Activated CD4-positive, alpha-beta T cell treated with anti-CD3 and anti-CD28 coated beads, Interleukin-2, amount 50 U/mL, for 16 hours (primary cell): ENCODE results near the gene DDX54.

Experiments used
- DNase-seq: peaks from one replicate; pipeline ENCODE4 v3.0.0-alpha.2; 2020

DDX54 gene

GRCh38 chr12:113116875-113117274, 68.4 kb downstream of the DDX54 start:
- no peak for DNase-seq

GRCh38 chr12:113115455-113116126, 69.7 kb downstream of the DDX54 start:
- DNase-seq = no peak

GRCh38 chr12:113114447-113115178, 70.7 kb downstream of the DDX54 start:
- DNase-seq = no peak

- DNase-seq = no peak
These were observed 71.9 kb downstream of the DDX54 start for GRCh38 chr12:113113397-113113796.

- DNase-seq = no peak
These were observed 73.0 kb downstream of the DDX54 start for GRCh38 chr12:113112043-113112899.

- DNase-seq = no peak
These were observed 74.0 kb downstream of the DDX54 start for GRCh38 chr12:113111247-113111646.

- DNase-seq = no peak
These were observed 75.2 kb downstream of the DDX54 start for GRCh38 chr12:113109872-113110599.

- no peak for DNase-seq
These were observed 75.9 kb downstream of the DDX54 start for GRCh38 chr12:113109360-113109759.

GRCh38 chr12:113108308-113108707, 77.0 kb downstream of the DDX54 start:
- DNase-seq = no peak
